Mammary epithelial cell (primary cell): ENCODE results near the gene HOXD13.

Experiments
- EZH2 ChIP-seq: IDR thresholded peaks from 2 replicates; pipeline ENCODE4 v1.6.1; 2012; ENCODE audit warnings: low read length, inconsistent platforms, borderline replicate concordance
- TF ChIP-seq, protein P1 (sequence below), 2 donors: IDR thresholded peaks in 1 of 2; conservative IDR thresholded peaks in 1 of 2; 2 replicates each; pipeline ENCODE4 v1.5.1; 2011 to 2012; ENCODE audit warnings: inconsistent platforms in 2 of 2, low read length in 2 of 2, mild to moderate bottlenecking in 2 of 2, control low read depth in 1 of 2, low read depth in 1 of 2; ENCODE audit not compliant: insufficient read depth in 1 of 2; ENCODE audit errors: extremely low read depth in 1 of 2

DNA sequence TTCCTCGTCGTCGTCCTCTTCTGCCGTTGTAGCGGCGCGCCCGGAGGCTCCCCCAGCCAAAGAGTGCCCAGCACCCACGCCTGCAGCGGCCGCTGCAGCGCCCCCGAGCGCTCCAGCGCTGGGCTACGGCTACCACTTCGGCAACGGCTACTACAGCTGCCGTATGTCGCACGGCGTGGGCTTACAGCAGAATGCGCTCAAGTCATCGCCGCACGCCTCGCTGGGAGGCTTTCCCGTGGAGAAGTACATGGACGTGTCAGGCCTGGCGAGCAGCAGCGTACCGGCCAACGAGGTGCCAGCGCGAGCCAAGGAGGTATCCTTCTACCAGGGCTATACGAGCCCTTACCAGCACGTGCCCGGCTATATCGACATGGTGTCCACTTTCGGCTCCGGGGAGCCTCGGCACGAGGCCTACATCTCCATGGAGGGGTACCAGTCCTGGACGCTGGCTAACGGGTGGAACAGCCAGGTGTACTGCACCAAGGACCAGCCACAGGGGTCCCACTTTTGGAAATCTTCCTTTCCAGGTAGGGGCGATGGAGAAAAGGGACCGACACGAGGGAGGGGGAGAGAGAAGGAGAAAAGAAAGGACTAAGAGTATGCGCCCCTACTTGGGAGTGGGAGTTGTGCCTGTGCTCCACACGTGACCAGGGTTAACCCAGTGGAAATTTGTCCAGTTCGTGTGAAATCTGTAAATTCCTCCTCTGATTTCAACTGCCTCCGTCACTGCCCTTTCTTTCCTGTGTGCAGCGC lies 800 bp downstream of the HOXD13 start:
- TF ChIP-seq, protein P1, sequence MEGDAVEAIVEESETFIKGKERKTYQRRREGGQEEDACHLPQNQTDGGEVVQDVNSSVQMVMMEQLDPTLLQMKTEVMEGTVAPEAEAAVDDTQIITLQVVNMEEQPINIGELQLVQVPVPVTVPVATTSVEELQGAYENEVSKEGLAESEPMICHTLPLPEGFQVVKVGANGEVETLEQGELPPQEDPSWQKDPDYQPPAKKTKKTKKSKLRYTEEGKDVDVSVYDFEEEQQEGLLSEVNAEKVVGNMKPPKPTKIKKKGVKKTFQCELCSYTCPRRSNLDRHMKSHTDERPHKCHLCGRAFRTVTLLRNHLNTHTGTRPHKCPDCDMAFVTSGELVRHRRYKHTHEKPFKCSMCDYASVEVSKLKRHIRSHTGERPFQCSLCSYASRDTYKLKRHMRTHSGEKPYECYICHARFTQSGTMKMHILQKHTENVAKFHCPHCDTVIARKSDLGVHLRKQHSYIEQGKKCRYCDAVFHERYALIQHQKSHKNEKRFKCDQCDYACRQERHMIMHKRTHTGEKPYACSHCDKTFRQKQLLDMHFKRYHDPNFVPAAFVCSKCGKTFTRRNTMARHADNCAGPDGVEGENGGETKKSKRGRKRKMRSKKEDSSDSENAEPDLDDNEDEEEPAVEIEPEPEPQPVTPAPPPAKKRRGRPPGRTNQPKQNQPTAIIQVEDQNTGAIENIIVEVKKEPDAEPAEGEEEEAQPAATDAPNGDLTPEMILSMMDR (conservative IDR thresholded peaks at IDR 0.05 in 1 of 2, IDR thresholded peaks at IDR 0.05 in 1 of 2; ENCODE audit: extremely low read depth in 1 of 2, insufficient read depth in 1 of 2, low read depth in 1 of 2, low read length in 2 of 2) = no peak
- TF ChIP-seq EZH2 = peak; percentile 99
